ENCODE results near the gene NAGPA. TPM values are rescaled to one million over a fixed set of nuclear protein-coding genes. Genes with fewer than 3 reads are reported as not detected.

Gene NAGPA
- total RNA-seq, 1 experiment from 2014 or later, result 30.0 TPM

Other genes starting within 250 kb of the NAGPA start
- not detected in 2 replicates for gene SEPTIN12, start 245.6 kb downstream of the NAGPA start, total RNA-seq (2014; rRNA removed; shearing (Covaris generic))
- gene SMIM22, start 238.6 kb downstream of the NAGPA start, total RNA-seq (2014; rRNA removed; shearing (Covaris generic)), result not detected in 2 replicates
- 25.8 and 33.3 TPM in 2 replicates for gene ROGDI, start 231.3 kb downstream of the NAGPA start, total RNA-seq (2014; rRNA removed; shearing (Covaris generic))
- 46.1 and 47.5 TPM in 2 replicates for gene GLYR1, start 186.6 kb downstream of the NAGPA start, total RNA-seq (2014; rRNA removed; shearing (Covaris generic))
- gene UBN1, start 186.5 kb downstream of the NAGPA start, total RNA-seq (2014; rRNA removed; shearing (Covaris generic)), result 40.8 and 41.0 TPM in 2 replicates
- 0.81 and 2.0 TPM in 2 replicates for gene PPL, start 96.8 kb downstream of the NAGPA start, total RNA-seq (2014; rRNA removed; shearing (Covaris generic))
- 0.14 TPM in 1 of 2 replicates, not detected in the other for gene SEC14L5, start 75.6 kb downstream of the NAGPA start, total RNA-seq (2014; rRNA removed; shearing (Covaris generic))
- not detected in 2 replicates for gene C16orf89, start 32.0 kb upstream of the NAGPA start, total RNA-seq (2014; rRNA removed; shearing (Covaris generic))
- 39.2 and 48.8 TPM in 2 replicates for gene ALG1, start 37.9 kb upstream of the NAGPA start, total RNA-seq (2014; rRNA removed; shearing (Covaris generic))
- 16.9 and 22.2 TPM in 2 replicates for gene EEF2KMT, start 63.9 kb upstream of the NAGPA start, total RNA-seq (2014; rRNA removed; shearing (Covaris generic))

Data from A172 (cell line).